T-helper 2 cell treated with Interferon-gamma antibody and Interleukin-4, amounts not matched to agents 5 μg/mL and 100 μg/mL, for 36 hours (primary cell): ENCODE data around the gene TUBD1.
"Not testable (repeated sequence)": the region's sequence is repeated elsewhere in the genome, so short reads cannot be mapped to it uniquely, and the experiment has no call there.

Source experiments
- DNase-seq: peaks from one replicate; pipeline ENCODE4 v3.0.0; 2021; ENCODE audit warnings: low spot score
- H3K27ac Mint-ChIP-seq: one replicate; pipeline ENCODE4 v1.8.0; 2021; ENCODE audit warnings: mild to moderate bottlenecking, mixed read lengths
- H3K27me3 Mint-ChIP-seq: one replicate; pipeline ENCODE4 v1.8.0; 2021; ENCODE audit warnings: low read depth, mixed read lengths
- H3K36me3 Mint-ChIP-seq: one replicate; pipeline ENCODE4 v1.8.0; 2021; ENCODE audit warnings: low read depth, mixed read lengths
- H3K4me1 Mint-ChIP-seq: one replicate; pipeline ENCODE4 v1.8.0; 2021; ENCODE audit warnings: low read depth, mixed read lengths
- H3K4me3 Mint-ChIP-seq: one replicate; pipeline ENCODE4 v1.8.0; 2022; ENCODE audit warnings: mild to moderate bottlenecking, moderate library complexity, mixed read lengths
- H3K9me3 Mint-ChIP-seq: one replicate; pipeline ENCODE4 v1.8.0; 2021; ENCODE audit warnings: mixed read lengths

The TUBD1 gene, protein sequence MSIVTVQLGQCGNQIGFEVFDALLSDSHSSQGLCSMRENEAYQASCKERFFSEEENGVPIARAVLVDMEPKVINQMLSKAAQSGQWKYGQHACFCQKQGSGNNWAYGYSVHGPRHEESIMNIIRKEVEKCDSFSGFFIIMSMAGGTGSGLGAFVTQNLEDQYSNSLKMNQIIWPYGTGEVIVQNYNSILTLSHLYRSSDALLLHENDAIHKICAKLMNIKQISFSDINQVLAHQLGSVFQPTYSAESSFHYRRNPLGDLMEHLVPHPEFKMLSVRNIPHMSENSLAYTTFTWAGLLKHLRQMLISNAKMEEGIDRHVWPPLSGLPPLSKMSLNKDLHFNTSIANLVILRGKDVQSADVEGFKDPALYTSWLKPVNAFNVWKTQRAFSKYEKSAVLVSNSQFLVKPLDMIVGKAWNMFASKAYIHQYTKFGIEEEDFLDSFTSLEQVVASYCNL

DNA sequence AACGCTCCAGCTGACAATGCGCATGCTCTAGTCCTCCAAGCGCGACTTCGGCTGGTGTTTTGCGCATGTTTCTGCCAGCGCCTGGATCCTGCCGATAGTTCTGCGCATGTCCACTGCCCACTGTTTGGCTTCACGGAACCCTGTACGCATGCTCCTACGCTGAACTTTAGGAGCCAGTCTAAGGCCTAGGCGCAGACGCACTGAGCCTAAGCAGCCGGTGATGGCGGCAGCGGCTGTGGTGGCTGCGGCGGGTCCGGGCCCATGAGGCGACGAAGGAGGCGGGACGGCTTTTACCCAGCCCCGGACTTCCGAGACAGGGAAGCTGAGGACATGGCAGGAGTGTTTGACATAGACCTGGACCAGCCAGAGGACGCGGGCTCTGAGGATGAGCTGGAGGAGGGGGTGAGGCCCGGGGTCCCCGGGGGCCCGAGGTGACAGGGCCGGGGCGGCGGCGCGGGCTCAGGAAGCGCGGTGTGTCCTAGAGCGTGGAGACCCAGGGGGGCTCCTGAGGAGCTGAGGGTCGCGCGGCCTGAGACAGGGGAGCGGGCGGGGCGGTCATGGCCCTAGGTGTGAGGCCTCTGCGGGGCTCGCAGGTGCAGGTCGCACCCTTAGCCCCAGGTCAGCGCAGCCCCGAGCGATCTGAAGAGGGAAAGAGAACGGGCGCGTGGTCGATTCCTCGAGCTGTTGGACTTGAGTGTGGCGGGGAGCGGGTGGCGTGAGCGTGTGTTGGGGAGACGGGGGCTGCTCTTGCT lies at the start of gene TUBD1, which contains the start of gene RPS6KB1:
TUBD1 (minus strand) TSS at position 20 of the 752 bp plus-strand sequence. CDS start 1,941 bp downstream, outside the sequence.
RPS6KB1 (plus strand) TSS at position 198 of the 752 bp plus-strand sequence; CDS start at position 262, 64 bp downstream.
- DNase-seq, result peak; percentile 99
- Mint-ChIP-seq H3K27me3 (no peaks in the 10 kb centered on the region), H3K4me1 (peaks cover 31% of the 10 kb centered on the region), H3K4me3 (peak within 1 kb of the TSS; percentile 100), H3K9me3 (no peaks in the 10 kb centered on the region), H3K36me3 (peaks cover 18% of the 10 kb centered on the region), H3K27ac (peak within 1 kb of the TSS; percentile 100)

DNA sequence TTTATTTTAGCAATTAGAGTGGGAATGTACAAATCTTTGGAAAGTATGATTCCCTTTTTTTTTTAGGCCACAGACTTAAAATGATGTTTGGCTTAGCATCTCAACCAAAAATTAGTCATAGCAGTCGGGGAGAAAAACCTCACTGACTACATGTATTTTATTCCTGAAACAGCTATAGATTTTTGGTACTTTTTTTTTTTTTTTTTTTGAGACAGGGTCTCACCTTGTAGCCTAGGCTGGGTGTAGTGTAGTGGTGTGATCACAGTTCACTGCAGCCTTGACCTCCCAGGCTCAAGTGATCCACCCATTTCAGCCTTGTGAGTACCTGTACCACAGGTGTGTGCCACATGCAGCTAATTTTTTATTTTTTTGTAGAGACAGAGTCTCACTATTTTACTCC lies 48.4 kb upstream of the TUBD1 start:
- Mint-ChIP-seq H3K4me3 (no peak overlapping the region), H3K27ac (no peak overlapping the region), H3K36me3 (peaks cover 59% of the 10 kb centered on the region), H3K27me3 (no peaks in the 10 kb centered on the region), H3K4me1 (no peaks in the 10 kb centered on the region), H3K9me3 (no peaks in the 10 kb centered on the region)
- no peak for DNase-seq

GRCh38 chr17:59940697-59941096 lies 48.0 kb upstream of the TUBD1 start:
- not testable (repeated sequence) for H3K4me1 Mint-ChIP-seq, H3K27ac Mint-ChIP-seq, H3K4me3 Mint-ChIP-seq, H3K9me3 Mint-ChIP-seq, H3K27me3 Mint-ChIP-seq
- H3K36me3 Mint-ChIP-seq, result peaks cover 58% of the 10 kb centered on the region
- peak; percentile 41 for DNase-seq

GRCh38 chr17:59933317-59933716 lies 40.6 kb upstream of the TUBD1 start:
- not testable (repeated sequence) for H3K4me3 Mint-ChIP-seq, H3K9me3 Mint-ChIP-seq, DNase-seq, H3K27me3 Mint-ChIP-seq, H3K27ac Mint-ChIP-seq, H3K4me1 Mint-ChIP-seq
- peaks cover 59% of the 10 kb centered on the region for H3K36me3 Mint-ChIP-seq

DNA sequence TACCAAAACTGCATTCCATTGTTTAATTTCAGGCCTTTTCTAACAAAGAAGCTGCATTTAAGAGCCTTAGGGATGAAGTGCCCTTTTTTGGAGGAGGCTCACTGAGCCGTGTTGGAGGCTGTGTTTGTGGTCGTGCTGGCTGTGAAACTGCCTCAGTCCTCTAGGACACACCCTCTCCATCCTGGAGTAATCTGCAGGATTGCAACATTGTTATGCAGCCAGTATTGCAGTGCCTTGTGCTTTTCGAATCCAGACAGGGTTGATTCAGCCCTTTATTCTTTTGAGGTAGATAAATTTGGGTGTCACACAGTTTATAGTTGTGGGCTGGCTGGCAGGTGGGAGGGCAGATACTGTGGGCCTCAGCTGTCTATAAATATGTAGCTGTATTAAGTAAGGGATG lies 38.0 kb upstream of the TUBD1 start:
- H3K9me3 Mint-ChIP-seq, H3K4me1 Mint-ChIP-seq, DNase-seq, H3K27me3 Mint-ChIP-seq, H3K4me3 Mint-ChIP-seq: not testable (repeated sequence)
- H3K27ac Mint-ChIP-seq, result peak overlapping the region; percentile 47
- H3K36me3 Mint-ChIP-seq, result peaks cover 58% of the 10 kb centered on the region

DNA sequence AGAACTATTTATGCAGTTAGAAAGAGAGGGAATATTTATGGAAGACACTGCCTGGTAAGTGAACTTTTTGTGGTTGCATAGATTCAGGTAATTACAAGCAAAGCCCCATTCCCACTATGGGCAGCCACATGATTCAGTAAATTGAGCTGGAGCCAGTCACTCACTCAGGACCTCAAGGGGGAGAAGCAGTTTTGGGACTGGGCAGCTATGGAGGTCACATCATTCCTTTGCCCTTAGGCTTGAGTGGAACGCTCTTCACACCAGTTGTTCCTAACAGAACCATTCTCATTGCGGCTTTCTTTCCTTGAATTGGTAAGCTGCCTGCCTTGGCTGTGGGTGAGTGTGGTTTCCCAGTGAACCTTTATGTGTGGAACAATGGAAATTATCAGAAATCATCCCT lies 37.4 kb upstream of the TUBD1 start:
- H3K27ac Mint-ChIP-seq, H3K4me1 Mint-ChIP-seq, H3K4me3 Mint-ChIP-seq, H3K9me3 Mint-ChIP-seq, H3K27me3 Mint-ChIP-seq, DNase-seq: not testable (repeated sequence)
- H3K36me3 Mint-ChIP-seq, result peaks cover 63% of the 10 kb centered on the region

DNA sequence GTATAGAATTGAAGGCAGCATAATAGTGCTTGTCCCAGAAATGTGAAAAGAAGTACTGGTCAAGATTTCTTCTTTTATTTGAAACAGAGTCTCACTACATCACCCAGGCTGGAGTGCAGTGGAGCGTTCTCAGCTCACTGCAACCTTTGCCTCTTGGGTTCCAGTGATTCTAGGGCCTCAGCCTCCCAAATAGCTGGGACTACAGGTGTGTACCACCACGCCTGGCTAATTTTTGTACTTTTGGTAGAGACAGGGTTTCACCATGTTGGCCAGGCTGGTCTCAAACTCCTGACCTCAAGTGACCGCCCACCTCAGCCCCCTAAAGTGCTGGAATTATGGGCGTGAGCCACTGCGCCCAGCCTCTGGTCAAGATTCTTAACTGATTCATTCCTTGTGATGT lies 27.9 kb upstream of the TUBD1 start:
- DNase-seq, H3K9me3 Mint-ChIP-seq, H3K4me1 Mint-ChIP-seq, H3K27ac Mint-ChIP-seq, H3K4me3 Mint-ChIP-seq, H3K27me3 Mint-ChIP-seq: not testable (repeated sequence)
- H3K36me3 Mint-ChIP-seq, result peaks cover 43% of the 10 kb centered on the region

DNA sequence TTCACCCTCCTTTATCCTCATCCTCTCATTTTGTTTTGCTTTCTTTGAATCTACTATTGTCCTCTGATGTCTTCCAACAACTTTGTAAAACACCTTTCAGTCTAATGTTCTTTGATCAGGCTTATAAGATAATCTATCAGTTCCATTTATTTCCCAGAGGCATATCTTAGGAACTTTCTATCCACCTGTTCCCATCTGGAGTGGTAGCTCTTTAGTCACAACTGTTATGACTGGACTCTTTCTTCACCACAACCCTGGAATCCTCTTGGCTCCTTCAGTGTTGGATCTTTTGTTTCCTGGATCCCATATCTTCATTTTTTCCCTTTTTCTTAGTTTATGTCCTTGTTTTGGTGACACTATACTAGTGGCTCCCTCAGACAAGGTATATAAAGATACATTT lies 23.7 kb upstream of the TUBD1 start:
- H3K4me1 Mint-ChIP-seq, result peaks cover 4% of the 10 kb centered on the region
- H3K27ac Mint-ChIP-seq, result no peak overlapping the region
- H3K27me3 Mint-ChIP-seq, result no peaks in the 10 kb centered on the region
- no peaks in the 10 kb centered on the region for H3K9me3 Mint-ChIP-seq
- H3K4me3 Mint-ChIP-seq, result no peak overlapping the region
- DNase-seq, result no peak
- H3K36me3 Mint-ChIP-seq, result peaks cover 46% of the 10 kb centered on the region

- no peak overlapping the region for H3K27ac Mint-ChIP-seq
- DNase-seq, result no peak
- no peaks in the 10 kb centered on the region for H3K9me3 Mint-ChIP-seq
- H3K4me3 Mint-ChIP-seq, result no peak overlapping the region
- H3K27me3 Mint-ChIP-seq, result no peaks in the 10 kb centered on the region
- peaks cover 4% of the 10 kb centered on the region for H3K4me1 Mint-ChIP-seq
- peaks cover 42% of the 10 kb centered on the region for H3K36me3 Mint-ChIP-seq
These were observed 21.6 kb upstream of the TUBD1 start for GRCh38 chr17:59914274-59914854.

- Mint-ChIP-seq H3K27me3 (no peaks in the 10 kb centered on the region), H3K4me3 (no peak overlapping the region), H3K9me3 (no peaks in the 10 kb centered on the region), H3K4me1 (peaks cover 6% of the 10 kb centered on the region), H3K36me3 (peaks cover 12% of the 10 kb centered on the region), H3K27ac (no peak overlapping the region)
- no peak for DNase-seq
These were observed 14.7 kb upstream of the TUBD1 start for GRCh38 chr17:59907467-59907866.

DNA sequence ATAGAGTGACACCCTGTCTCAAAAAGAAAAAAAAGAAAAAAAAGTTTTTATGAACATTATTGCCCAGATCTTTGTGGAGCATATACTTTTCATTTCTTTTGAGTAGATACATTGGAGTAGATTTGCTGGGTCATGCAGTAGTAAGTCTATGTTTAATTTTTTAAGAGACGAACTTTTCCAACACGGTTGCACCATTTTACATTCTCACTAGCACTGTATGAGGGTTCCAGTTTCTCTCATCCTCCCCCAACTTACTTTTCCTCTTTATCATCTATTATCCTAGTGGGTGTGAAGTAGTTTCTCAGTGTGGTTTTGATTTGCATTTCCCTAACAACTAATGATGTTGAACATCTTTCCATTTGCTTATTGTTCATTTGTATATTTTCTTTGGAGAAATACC lies 10.7 kb upstream of the TUBD1 start:
- Mint-ChIP-seq H3K36me3 (peaks cover 7% of the 10 kb centered on the region), H3K4me3 (no peak overlapping the region), H3K27me3 (no peaks in the 10 kb centered on the region), H3K9me3 (no peaks in the 10 kb centered on the region), H3K27ac (no peak overlapping the region), H3K4me1 (peaks cover 6% of the 10 kb centered on the region)
- no peak for DNase-seq

DNA sequence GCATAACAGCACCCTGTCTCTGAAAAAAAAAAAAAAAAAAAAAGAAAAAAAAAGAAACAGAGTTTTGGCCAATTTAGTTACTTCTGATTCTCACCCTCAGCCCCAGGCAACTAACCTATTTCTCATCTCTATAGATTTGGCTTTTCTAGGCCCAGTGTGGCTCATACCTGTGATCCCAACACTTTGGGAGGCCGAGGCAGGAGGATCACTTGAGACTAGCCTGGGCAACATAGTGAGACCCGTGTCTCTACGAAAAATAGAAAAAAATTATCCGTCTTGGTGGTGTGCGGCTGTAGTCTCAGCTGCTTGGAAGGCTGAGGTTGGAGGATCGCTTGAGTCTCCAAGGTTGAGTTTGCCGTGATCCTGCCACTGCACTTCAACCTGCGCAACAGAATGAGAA lies 8.9 kb upstream of the TUBD1 start:
- peaks cover 11% of the 10 kb centered on the region for H3K4me1 Mint-ChIP-seq
- DNase-seq, result no peak
- no peak overlapping the region for H3K4me3 Mint-ChIP-seq
- no peak overlapping the region for H3K27ac Mint-ChIP-seq
- no peaks in the 10 kb centered on the region for H3K27me3 Mint-ChIP-seq
- H3K36me3 Mint-ChIP-seq, result peaks cover 8% of the 10 kb centered on the region
- H3K9me3 Mint-ChIP-seq, result no peaks in the 10 kb centered on the region

GRCh38 chr17:59899099-59899498 lies 6.4 kb upstream of the TUBD1 start:
- H3K27me3 Mint-ChIP-seq, result no peaks in the 10 kb centered on the region
- no peak overlapping the region for H3K4me3 Mint-ChIP-seq
- H3K27ac Mint-ChIP-seq, result no peak overlapping the region
- no peak for DNase-seq
- peaks cover 21% of the 10 kb centered on the region for H3K4me1 Mint-ChIP-seq
- peaks cover 10% of the 10 kb centered on the region for H3K36me3 Mint-ChIP-seq
- H3K9me3 Mint-ChIP-seq, result no peaks in the 10 kb centered on the region

DNA sequence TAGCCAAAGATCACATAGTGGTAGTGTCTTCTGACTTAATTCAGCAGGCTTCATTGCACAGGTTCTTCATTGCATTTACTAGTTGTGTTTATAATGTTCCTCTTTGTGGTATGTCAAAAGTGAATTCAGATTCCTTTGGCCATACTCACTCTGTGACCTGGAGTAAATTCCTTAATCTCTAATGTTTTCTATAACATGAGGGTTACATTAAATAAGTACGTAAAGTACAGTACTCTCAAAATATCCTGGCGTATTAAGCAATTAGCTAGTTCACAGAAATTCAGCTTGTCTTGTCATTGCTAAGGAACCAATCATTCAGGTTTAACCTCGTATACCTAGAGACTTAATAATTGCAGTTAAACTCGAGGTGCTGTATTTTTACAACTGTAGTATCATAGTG lies 4.3 kb upstream of the TUBD1 start:
- H3K27me3 Mint-ChIP-seq, result no peaks in the 10 kb centered on the region
- DNase-seq, result no peak
- H3K36me3 Mint-ChIP-seq, result peaks cover 10% of the 10 kb centered on the region
- no peak overlapping the region for H3K27ac Mint-ChIP-seq
- no peaks in the 10 kb centered on the region for H3K9me3 Mint-ChIP-seq
- peaks cover 20% of the 10 kb centered on the region for H3K4me1 Mint-ChIP-seq
- no peak overlapping the region for H3K4me3 Mint-ChIP-seq
